HTERT RPE-1 (cell line): ENCODE measurements around the gene UNC119.
"Not testable (repeated sequence)": the region's sequence is repeated elsewhere in the genome, so short reads cannot be mapped to it uniquely, and the experiment has no call there.

ENCODE experiments used
- in situ Hi-C: fragments of 300-500 bp; cut with MboI; formaldehyde crosslinking; loops from 4 replicates; pipeline ENCODE4 v1.14.3; 2020; ENCODE audit warnings: low sequenced_read_pairs

The UNC119 gene

GRCh38 chr17:28523876-28524275 is 28.5 kb downstream of the UNC119 start:
- in situ Hi-C loops: no loop called here

- in situ Hi-C loops: no loop called here
Observed at GRCh38 chr17:28523186-28523585, 29.2 kb downstream of the UNC119 start.

- in situ Hi-C loops: not testable (repeated sequence)
Observed at GRCh38 chr17:28522281-28522680, 30.1 kb downstream of the UNC119 start.

GRCh38 chr17:28521311-28522085 is 30.9 kb downstream of the UNC119 start:
- in situ Hi-C loops: no loop called here

DNA sequence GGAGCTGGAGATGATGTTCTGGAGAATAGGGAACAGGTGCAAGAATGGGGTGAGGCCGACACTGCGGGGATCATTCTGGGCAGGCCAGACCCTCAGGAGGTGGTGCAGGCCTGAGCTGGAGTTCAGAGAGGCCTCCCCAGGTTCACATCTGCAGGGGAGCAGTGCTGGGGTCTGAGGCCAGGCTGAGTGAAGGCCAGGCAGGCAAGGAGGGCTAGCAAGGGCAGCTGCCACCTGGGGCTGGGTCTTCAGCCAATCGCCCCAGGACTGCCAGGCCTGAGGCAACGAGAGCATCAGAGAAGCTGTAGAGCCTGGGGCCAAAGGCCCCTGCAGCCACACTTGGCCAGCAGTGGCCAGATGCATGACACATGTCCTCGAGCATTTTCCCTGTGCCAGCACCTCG is 31.7 kb downstream of the UNC119 start:
- in situ Hi-C loops: no loop called here

DNA sequence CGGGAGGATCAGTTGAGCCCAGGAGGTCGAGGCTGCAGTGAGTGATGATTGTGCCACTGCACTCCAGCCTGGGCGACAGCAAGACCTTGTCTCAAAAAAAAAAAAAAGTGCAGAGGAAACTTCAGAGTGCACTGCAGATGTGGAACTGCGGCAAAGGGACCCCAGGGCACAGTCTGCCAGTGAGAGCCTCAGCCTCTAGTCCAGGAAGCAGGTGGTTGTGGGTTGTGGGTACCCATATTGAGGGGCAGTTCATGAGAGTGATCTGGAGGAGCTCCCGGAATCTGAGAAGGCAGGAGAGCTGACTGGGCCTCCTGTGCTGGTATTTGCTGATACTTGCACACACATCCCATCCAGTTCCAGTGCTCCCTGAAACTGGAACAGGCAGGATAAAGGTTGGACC is 33.2 kb downstream of the UNC119 start:
- in situ Hi-C loops: no loop called here

GRCh38 chr17:28518578-28518977 is 33.8 kb downstream of the UNC119 start:
- in situ Hi-C loops: no loop called here

- in situ Hi-C loops: no loop called here
Observed at GRCh38 chr17:28518132-28518531, 34.3 kb downstream of the UNC119 start.

DNA sequence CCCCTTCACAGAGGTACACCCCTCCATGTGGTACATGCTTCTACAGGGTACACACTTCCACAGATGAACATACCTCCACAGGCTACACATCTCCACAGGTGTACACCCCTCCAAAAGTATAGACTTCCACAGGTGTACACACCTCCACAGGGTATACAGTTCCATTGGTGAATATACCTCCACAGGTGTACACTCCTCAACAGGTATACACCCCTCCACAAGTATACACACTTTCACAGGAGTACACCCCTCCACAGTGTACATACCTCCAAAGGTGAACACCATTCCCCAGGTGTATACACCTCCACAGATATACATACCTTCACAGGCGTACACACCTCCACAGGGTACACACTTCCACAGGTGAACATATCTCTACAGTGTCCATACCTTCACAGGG is 36.9 kb downstream of the UNC119 start:
- in situ Hi-C loops: no loop called here

DNA sequence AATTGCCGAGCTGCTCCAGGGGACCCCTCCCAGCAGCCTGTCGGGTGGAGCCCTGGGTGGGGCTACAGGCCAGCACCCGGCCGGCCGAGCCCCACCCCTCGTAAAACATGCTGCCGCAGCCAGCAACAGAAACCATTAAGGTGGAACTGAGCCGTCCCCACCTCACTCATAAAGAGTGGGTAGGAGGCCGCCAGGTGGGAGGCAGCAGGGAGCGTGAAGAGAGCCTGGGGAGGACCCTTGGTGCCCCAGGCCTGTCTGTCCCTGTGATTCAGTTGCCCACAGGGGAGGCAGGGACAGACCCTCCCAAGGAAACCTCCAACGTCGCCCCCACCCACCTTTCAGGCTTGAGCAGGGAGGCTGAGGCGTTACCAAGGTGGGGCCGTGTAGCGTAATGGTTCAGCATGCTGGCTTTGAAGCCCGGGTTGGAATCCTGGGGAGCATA is 37.8 kb downstream of the UNC119 start:
- in situ Hi-C loops: no loop called here

- in situ Hi-C loops: no loop called here
Observed at GRCh38 chr17:28513476-28513875, 38.9 kb downstream of the UNC119 start.

DNA sequence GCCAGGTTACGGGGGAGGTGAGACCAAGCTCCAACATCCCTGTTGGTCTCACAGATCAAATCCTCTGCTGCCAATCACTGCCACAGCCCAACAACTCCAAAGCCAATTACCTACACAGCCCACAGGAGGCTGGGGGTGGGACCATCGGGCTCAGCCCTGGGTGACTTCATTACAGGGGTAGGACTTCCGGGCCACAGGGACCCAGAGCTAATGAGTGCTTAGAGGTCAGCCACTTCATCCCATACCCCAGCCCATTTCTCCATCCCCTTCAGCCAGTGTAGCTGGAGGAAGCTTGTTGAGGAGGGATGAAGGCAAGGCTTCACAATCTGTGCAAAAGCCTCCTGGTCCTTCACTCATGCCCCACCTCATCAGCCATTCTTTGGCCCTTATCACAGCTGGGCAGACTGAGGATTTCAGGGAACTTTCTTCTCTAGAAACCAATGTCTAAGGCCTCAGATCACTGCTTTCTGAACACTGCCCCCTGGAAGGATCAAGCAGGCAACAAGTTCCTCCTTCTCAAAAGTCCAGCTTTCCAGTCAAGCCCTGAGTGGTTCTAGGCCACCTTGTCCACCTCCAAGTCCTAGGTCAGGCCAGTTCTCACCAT is 40.5 kb downstream of the UNC119 start:
- in situ Hi-C loops: no loop called here

- in situ Hi-C loops: no loop called here
Observed at GRCh38 chr17:28509789-28510188, 42.6 kb downstream of the UNC119 start.

- in situ Hi-C loops: no loop called here
Observed at GRCh38 chr17:28508211-28508724, 44.2 kb downstream of the UNC119 start.

GRCh38 chr17:28507567-28508203 is 44.7 kb downstream of the UNC119 start:
- in situ Hi-C loops: no loop called here

DNA sequence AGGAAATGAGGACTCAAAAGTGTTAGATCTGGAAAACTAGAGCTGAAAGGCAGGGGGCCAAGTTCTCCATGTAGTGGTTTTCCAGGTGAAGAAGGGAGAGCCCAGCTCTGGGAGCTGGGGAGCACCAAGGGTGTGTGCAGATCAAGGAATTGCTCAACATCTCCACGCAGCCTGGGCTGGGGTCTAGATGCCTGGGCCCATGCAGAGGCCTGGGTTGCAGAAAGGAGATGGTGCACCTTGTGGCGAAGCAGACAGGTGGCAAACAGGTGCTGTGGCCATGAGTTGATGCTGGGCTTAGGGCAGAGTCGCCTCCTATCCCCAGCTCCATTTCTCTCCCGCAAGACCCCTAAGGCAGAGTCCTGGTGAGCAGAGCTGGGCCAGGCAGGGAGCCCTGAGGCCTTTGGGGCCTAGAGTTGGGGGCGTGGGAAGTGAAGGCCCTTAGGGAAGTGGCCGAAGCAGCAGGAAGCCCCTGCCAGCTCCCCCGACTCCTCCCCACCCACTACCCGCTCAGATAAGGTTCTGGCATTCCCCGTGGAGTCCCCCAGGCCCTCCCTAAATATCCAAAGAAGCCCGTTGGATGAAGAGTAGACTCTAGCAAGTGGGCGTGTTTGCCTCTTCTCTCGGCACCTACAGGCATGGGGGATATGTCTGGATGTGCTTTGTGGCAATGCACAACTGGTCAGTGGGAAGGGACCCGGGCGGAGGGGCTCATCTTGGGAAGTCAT is 45.5 kb downstream of the UNC119 start:
- in situ Hi-C loops: no loop called here

DNA sequence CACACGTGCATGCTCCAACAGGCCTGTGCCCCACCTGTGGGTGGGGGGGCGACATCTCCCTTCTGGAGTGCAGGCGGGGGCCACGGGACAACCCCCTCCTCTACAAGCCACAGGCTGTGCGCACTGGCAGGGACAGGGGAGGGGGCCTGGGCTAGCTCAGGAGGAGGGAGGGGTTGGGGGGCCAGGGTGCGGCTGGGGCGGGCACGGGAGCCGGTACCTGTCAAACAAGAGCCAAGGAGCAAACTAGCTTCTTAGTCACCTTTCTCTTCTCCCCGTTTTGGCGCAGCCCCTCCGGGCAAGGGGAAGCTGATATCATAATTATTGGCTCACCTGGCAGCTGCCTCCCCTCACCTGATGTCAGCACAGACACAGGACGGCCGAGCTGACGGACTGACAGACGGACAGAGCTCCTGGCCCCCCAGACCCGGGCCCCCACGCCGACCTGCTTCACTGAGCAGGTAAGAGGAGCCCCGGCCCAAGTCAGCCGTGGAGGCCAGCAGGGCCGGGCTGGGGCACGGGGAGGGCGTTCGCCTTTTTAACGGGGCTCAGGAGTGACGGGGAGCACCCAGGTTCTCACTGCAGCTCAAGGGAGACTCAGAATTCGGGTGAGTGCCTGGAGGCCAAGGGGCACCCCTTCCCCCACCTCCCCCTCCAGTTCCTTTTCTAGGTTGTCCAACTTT is 46.3 kb downstream of the UNC119 start, which contains the start of gene FOXN1:
TSS of gene FOXN1 (plus strand) at position 363 of the 680 bp plus-strand sequence. CDS start 17,622 bp downstream, outside the sequence.
- in situ Hi-C loops: no loop called here

GRCh38 chr17:28503420-28503819 is 49.0 kb downstream of the UNC119 start:
- in situ Hi-C loops: no loop called here

- in situ Hi-C loops: no loop called here
Observed at GRCh38 chr17:28501421-28502284, 50.8 kb downstream of the UNC119 start.
